ENCODE data around the gene FHIT.

- TF ChIP-seq MTA3 (IDR thresholded peaks at IDR 0.05; ENCODE audit: borderline replicate concordance, low read length) (no peak), EZH2 (IDR thresholded peaks at IDR 0.05; ENCODE audit: borderline replicate concordance, control insufficient read depth, low read depth, low read length) (no peak), JUNB (IDR thresholded peaks at IDR 0.05) (no peak), HDAC6 (IDR thresholded peaks at IDR 0.05; ENCODE audit: unreplicated experiment) (no peak), POLR2AphosphoS2 (IDR thresholded peaks at IDR 0.05; ENCODE audit: low read depth, low read length) (no peak), SREBF2 (IDR thresholded peaks at IDR 0.05; ENCODE audit: low read length) (no peak), BRCA1 (IDR thresholded peaks at IDR 0.05; ENCODE audit: low read depth, low read length) (no peak), POLR2A (IDR thresholded peaks at IDR 0.05; ENCODE audit: low read depth, low read length) (no peak), CTCF (IDR thresholded peaks at IDR 0.05 in 2 of 3, conservative IDR thresholded peaks at IDR 0.05 in 1 of 3; ENCODE audit: control insufficient read depth in 2 of 3, extremely low read depth in 1 of 3, insufficient read depth in 1 of 3, low read depth in 3 of 3, low read length in 3 of 3) (no peak), USF2 (IDR thresholded peaks at IDR 0.05; ENCODE audit: borderline replicate concordance, low read depth, low read length) (no peak), HDAC2 (IDR thresholded peaks at IDR 0.05) (no peak), EP300 (IDR thresholded peaks at IDR 0.05; ENCODE audit: borderline replicate concordance in 1 of 2, control insufficient read depth in 1 of 2, low read depth in 2 of 2, low read length in 2 of 2) (no peak)
Observed at GRCh38 chr3:60269377-60269776, 981.9 kb downstream of the FHIT start.
